T-cell (primary cell): Measurements from ENCODE around the gene SRPRB. TPM values are rescaled to one million over a fixed set of nuclear protein-coding genes. Genes with fewer than 3 reads are reported as not detected.

ENCODE experiments used
- ATAC-seq, 4 experiments: fragments of 200-7000 bp in 3 of 4; fragments of 150-1000 bp in 1 of 4; cut with Tn5 transposase; replicated peaks in 1 of 4; 1 replicate in 3 of 4; 2 replicates in 1 of 4; pipeline ENCODE4 v1.10.0; 2021; ENCODE audit warnings: moderate library complexity in 3 of 4, mild to moderate bottlenecking in 2 of 4, moderate number of reproducible peaks in 1 of 4
- CTCF ChIA-PET, 2 donors: fragments of 300-600 bp; sonication (Branson Sonifier 250); formaldehyde crosslinking; loops; one replicate each; lab custom pipeline; 2022; ENCODE audit warnings: antibody characterized with exemption in 2 of 2; lab: Charles Lee
- POLR2A ChIA-PET, 2 donors: fragments of 300-600 bp; sonication (Branson Sonifier 250); formaldehyde crosslinking; loops; one replicate each; lab custom pipeline; 2022; ENCODE audit warnings: antibody characterized with exemption in 2 of 2; lab: Charles Lee
- DNase-seq, 35 experiments: peaks; one replicate each; pipeline versions ENCODE4 v3.0.0 to v3.0.0-alpha.2; 2013 to 2023
- H3K27ac ChIP-seq: one replicate; pipeline ENCODE4 v1.5.1; 2013; ENCODE audit warnings: low read length
- H3K27me3 ChIP-seq, 2 experiments: replicated peaks in 1 of 2; 1 replicate in 1 of 2; 2 replicates in 1 of 2; pipeline versions ENCODE4 v1.6.1 to v1.7.0; 2013; ENCODE audit warnings: low read length in 1 of 2, mixed read lengths in 1 of 2; ENCODE audit not compliant: control insufficient read depth in 2 of 2, insufficient read depth in 2 of 2; ENCODE audit errors: extremely low read depth in 1 of 2
- H3K36me3 ChIP-seq, 2 donors: 1 replicate in 1 of 2; 2 replicates in 1 of 2; pipeline versions ENCODE4 v1.6.1 to v1.7.0; 2013; ENCODE audit warnings: low read length in 1 of 2; ENCODE audit not compliant: control insufficient read depth in 2 of 2, insufficient read depth in 1 of 2; ENCODE audit errors: extremely low read depth in 1 of 2
- H3K4me1 ChIP-seq, 2 experiments: 1 replicate in 1 of 2; 2 replicates in 1 of 2; pipeline versions ENCODE4 v1.6.1 to v1.7.0; 2013; ENCODE audit warnings: low read length in 2 of 2, mixed read lengths in 1 of 2; ENCODE audit not compliant: insufficient read depth in 2 of 2, control insufficient read depth in 1 of 2; ENCODE audit errors: extremely low read depth in 1 of 2
- H3K4me3 ChIP-seq, 2 donors: 1 replicate in 1 of 2; 2 replicates in 1 of 2; pipeline versions ENCODE4 v1.5.1 to v1.7.0; 2013; ENCODE audit warnings: mild to moderate bottlenecking in 2 of 2, low read length in 1 of 2, moderate library complexity in 1 of 2; ENCODE audit not compliant: control insufficient read depth in 1 of 2; ENCODE audit errors: extremely low read depth in 1 of 2
- H3K9me3 ChIP-seq: 2 replicates; pipeline ENCODE4 v1.7.0; 2013
- H3K27ac Mint-ChIP-seq, 2 donors: one replicate each; pipeline ENCODE4 v1.8.0; 2020 to 2021; ENCODE audit warnings: mild to moderate bottlenecking in 2 of 2, mixed read lengths in 2 of 2
- H3K27me3 Mint-ChIP-seq, 2 donors: one replicate each; pipeline ENCODE4 v1.8.0; 2021 to 2022; ENCODE audit warnings: mixed read lengths in 2 of 2
- H3K36me3 Mint-ChIP-seq: one replicate; pipeline ENCODE4 v1.8.0; 2021; ENCODE audit warnings: mixed read lengths
- H3K4me1 Mint-ChIP-seq, 3 donors: one replicate each; pipeline ENCODE4 v1.8.0; 2020 to 2022; ENCODE audit warnings: mixed read lengths in 3 of 3, mild to moderate bottlenecking in 1 of 3
- H3K4me3 Mint-ChIP-seq, 3 donors: one replicate each; pipeline ENCODE4 v1.8.0; 2020 to 2022; ENCODE audit warnings: mild to moderate bottlenecking in 3 of 3, mixed read lengths in 3 of 3, moderate library complexity in 3 of 3
- H3K9me3 Mint-ChIP-seq, 3 donors: one replicate each; pipeline ENCODE4 v1.8.0; 2020 to 2022; ENCODE audit warnings: mixed read lengths in 3 of 3
- WGBS: methylation state at CpG from one replicate; pipeline ENCODE4 v1.1.5; 2013; ENCODE audit warnings: missing lambda C conversion rate; ENCODE audit not compliant: insufficient coverage; 5-methylcytosine and 5-hydroxymethylcytosine counted together
- total RNA-seq, 35 experiments: library from RNA in 6 of 35; stranded (reverse) in 6 of 35; fragments of 120-200 nt in 1 of 35; gene quantifications; one replicate each; pipeline versions ENCODE4 v1.2.1 to v1.2.4 and lab custom pipeline; 2013 to 2026

SRPRB gene
- total RNA-seq, 5 donors from 2014 or later (not counting 1 experiment from before 2014, with no cell fraction given) = 26.9 to 50.3 (median 45.6) TPM

GRCh38 chr3:133838916-133839800, 33.5 kb downstream of the SRPRB start:
- Histone ChIP-seq H3K9me3 (no peaks in the 10 kb centered on the region), H3K36me3 (no peaks in the 10 kb centered on the region), H3K27ac (no peak overlapping the region), H3K4me3 (no peak overlapping the region), H3K27me3 (peaks cover 0 to 16% of the 10 kb centered on the region in 2 experiments), H3K4me1 (no peaks in the 10 kb centered on the region)
- Mint-ChIP-seq H3K4me3 (no peak overlapping the region), H3K27me3 (peaks cover 0 to 2% of the 10 kb centered on the region in 2 donors), H3K27ac (no peak overlapping the region), H3K9me3 (no peaks in the 10 kb centered on the region), H3K4me1 (no peaks in the 10 kb centered on the region), H3K36me3 (no peaks in the 10 kb centered on the region)
- WGBS = 88% methylated on average over 10 of the region's 12 CpGs
- DNase-seq = no peak
- ChIA-PET CTCF (no interaction called here), POLR2A (no interaction called here)
- ATAC-seq = no peak

DNA sequence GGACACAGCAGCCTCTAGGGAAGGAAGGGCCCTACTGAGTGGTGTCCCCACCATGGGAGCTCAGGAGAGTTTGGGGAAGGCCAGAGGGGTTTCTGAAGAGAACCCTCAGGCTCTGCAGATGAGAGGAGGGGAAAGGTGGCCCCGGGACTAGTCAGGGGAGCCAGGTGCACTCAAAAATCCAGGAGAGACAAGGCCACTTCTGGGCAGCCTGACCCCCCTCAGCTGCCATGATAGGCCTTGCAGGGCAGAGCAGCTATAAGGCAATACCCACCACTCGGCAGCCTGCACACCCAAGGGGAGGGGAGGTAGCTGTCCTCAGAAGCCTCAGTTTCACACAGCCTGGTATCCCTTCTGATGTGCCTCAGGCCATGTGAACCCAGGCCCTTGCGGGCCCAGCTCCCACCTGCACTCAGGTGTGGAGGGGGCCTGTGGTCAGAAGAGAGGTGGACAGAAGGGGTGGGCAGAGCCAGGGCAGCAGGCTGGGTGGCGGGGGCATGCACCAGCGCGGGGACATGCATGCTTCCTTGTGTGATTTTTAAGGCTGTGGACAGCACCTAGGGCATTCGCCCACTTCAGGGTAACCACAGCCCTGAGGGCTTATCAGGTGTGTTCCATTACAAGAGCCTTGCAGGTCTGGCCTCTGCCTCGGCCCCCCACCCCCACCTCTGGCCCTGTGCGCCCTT, 34.6 kb downstream of the SRPRB start:
- Histone ChIP-seq H3K4me1 (no peaks in the 10 kb centered on the region), H3K27me3 (peaks cover 0 to 13% of the 10 kb centered on the region in 2 experiments), H3K36me3 (no peaks in the 10 kb centered on the region), H3K4me3 (no peak overlapping the region), H3K27ac (no peak overlapping the region), H3K9me3 (no peaks in the 10 kb centered on the region)
- CTCF ChIA-PET = no interaction called here
- Mint-ChIP-seq H3K9me3 (no peaks in the 10 kb centered on the region), H3K27ac (no peak overlapping the region), H3K4me3 (no peak overlapping the region), H3K36me3 (no peaks in the 10 kb centered on the region), H3K4me1 (no peaks in the 10 kb centered on the region), H3K27me3 (peaks cover 0 to 2% of the 10 kb centered on the region in 2 donors)
- WGBS = 87% methylated on average over 6 of the region's 9 CpGs
- DNase-seq (no peak), ATAC-seq (no peak)
- POLR2A ChIA-PET = no interaction called here

DNA sequence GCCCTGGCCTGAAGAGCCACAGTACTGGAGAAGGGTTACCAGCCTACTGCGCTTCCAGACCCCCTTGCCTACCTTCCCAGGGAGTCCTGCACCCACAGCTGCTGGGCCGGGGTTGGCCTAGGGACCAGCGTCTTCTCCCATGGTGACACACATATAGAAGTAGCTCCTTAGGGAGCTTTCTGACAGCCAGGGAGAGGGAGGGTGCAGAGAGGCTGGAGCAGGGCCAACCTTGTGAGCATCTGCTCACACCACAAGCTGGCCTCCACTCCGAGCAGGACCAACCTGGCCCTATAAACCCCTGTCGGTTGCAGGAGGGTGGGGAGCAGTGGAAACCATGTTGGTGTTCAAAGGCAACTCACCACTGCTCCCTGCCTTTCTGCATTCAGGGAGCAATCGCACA, 35.2 kb downstream of the SRPRB start:
- ChIA-PET CTCF (no interaction called here), POLR2A (no interaction called here)
- DNase-seq (no peak), ATAC-seq (no peak)
- H3K4me3 Mint-ChIP-seq = no peak overlapping the region
- no peak overlapping the region for H3K4me3 ChIP-seq
- H3K9me3 ChIP-seq = no peaks in the 10 kb centered on the region
- no peak overlapping the region for H3K27ac ChIP-seq
- no peaks in the 10 kb centered on the region for H3K9me3 Mint-ChIP-seq
- peaks cover 0 to 13% of the 10 kb centered on the region in 2 experiments for H3K27me3 ChIP-seq
- H3K27me3 Mint-ChIP-seq = peaks cover 0 to 2% of the 10 kb centered on the region in 2 donors
- no peaks in the 10 kb centered on the region for H3K4me1 ChIP-seq
- WGBS = 88% methylated on average over 3 of the region's 6 CpGs
- H3K4me1 Mint-ChIP-seq = no peaks in the 10 kb centered on the region
- no peaks in the 10 kb centered on the region for H3K36me3 Mint-ChIP-seq
- no peaks in the 10 kb centered on the region for H3K36me3 ChIP-seq
- no peak overlapping the region for H3K27ac Mint-ChIP-seq

DNA sequence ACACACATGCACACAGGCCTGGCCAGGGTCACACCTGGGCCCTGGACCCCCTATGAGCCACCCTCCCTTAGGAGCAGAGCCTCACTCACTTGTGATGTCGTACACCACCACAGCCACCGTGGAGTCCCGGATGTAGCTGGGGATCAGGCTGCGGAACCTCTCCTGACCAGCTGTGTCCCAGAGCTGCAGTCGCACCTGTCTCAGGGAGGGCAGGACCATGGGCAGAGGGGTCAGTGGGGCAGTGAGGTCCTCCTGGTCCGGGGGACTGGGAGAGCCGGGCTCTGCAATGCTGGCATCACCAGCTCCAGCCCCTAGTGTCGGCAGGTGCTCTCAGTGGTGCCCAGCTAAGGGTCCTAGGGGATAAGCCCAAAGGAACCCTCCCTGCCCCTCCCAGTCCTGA, 35.6 kb downstream of the SRPRB start:
- Mint-ChIP-seq H3K27ac (no peak overlapping the region), H3K4me3 (no peak overlapping the region), H3K9me3 (no peaks in the 10 kb centered on the region), H3K36me3 (no peaks in the 10 kb centered on the region), H3K4me1 (no peaks in the 10 kb centered on the region), H3K27me3 (peaks cover 0 to 2% of the 10 kb centered on the region in 2 donors)
- DNase-seq (no peak), ATAC-seq (no peak)
- Histone ChIP-seq H3K27ac (no peak overlapping the region), H3K4me1 (no peaks in the 10 kb centered on the region), H3K36me3 (no peaks in the 10 kb centered on the region), H3K4me3 (no peak overlapping the region), H3K9me3 (no peaks in the 10 kb centered on the region), H3K27me3 (peaks cover 0 to 13% of the 10 kb centered on the region in 2 experiments)
- ChIA-PET CTCF (no interaction called here), POLR2A (no interaction called here)
- WGBS = 96% methylated on average over 5 of the region's 8 CpGs

DNA sequence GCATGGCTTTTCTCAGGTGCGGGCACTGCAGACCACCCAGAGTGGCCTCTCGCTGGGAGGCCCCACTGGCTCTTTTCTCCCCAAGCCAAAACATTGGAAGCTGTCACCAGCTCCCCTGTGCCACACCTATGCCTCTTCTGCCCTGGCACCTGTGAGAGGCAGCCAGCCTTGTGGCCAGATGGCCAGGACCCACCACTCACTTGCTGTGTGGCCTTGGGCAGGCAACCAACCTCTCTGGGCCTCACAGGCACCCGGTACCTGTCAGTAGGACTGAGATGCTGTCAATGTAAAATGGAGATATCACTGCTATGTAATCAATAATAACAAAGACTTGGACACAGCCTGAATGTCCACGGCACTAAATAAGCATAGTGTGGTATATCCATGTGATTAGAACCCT, 36.5 kb downstream of the SRPRB start:
- Histone ChIP-seq H3K4me1 (no peaks in the 10 kb centered on the region), H3K27me3 (peaks cover 0 to 13% of the 10 kb centered on the region in 2 experiments), H3K36me3 (no peaks in the 10 kb centered on the region), H3K4me3 (no peak overlapping the region), H3K9me3 (no peaks in the 10 kb centered on the region), H3K27ac (no peak overlapping the region)
- Mint-ChIP-seq H3K27ac (no peak overlapping the region), H3K27me3 (no peaks in the 10 kb centered on the region), H3K36me3 (no peaks in the 10 kb centered on the region), H3K4me1 (no peaks in the 10 kb centered on the region), H3K4me3 (no peak overlapping the region), H3K9me3 (no peaks in the 10 kb centered on the region)
- 83% methylated on average over 2 of the region's 4 CpGs for WGBS
- ChIA-PET POLR2A (no interaction called here), CTCF (no interaction called here)
- ATAC-seq (no peak), DNase-seq (no peak)

DNA sequence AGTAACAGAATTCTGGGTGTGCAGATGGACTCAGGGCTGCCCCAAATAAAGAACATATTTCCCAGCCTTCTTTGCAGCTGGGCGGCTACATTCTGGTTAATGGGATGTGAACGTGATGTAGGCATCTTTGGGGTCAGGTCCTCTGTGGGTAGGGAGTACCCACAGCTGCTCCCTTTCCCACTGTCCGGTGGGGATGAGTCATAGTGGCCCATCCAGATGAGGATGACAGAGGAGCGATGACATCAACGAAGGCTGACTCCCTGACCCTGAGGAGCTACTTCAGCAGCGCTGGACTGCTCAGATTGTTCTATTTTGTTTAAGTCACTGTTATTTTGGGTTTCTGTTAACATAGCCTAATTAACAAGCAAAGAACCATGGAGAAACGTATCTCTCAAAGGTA, 38.0 kb downstream of the SRPRB start:
- no peak for ATAC-seq
- no peak for DNase-seq
- Histone ChIP-seq H3K27me3 (peaks cover 0 to 10% of the 10 kb centered on the region in 2 experiments), H3K36me3 (no peaks in the 10 kb centered on the region), H3K4me1 (no peaks in the 10 kb centered on the region), H3K9me3 (no peaks in the 10 kb centered on the region), H3K27ac (no peak overlapping the region), H3K4me3 (no peak overlapping the region)
- no peaks in the 10 kb centered on the region for H3K36me3 Mint-ChIP-seq
- ChIA-PET POLR2A (no interaction called here), CTCF (interaction anchor here (0.6 to 0.9 kb wide), 2 partner anchors 8 to 1420 kb away, joined by 3 read pairs; no protein-coding TSS in a partner anchor)
- no peaks in the 10 kb centered on the region for H3K9me3 Mint-ChIP-seq
- no peak overlapping the region for H3K27ac Mint-ChIP-seq
- no peak overlapping the region for H3K4me3 Mint-ChIP-seq
- no peaks in the 10 kb centered on the region for H3K27me3 Mint-ChIP-seq
- no peaks in the 10 kb centered on the region for H3K4me1 Mint-ChIP-seq
- WGBS = 90% methylated on average over 3 of the region's 7 CpGs
